GM12878 (cell line): ENCODE results near the gene MYADM. TPM values are rescaled to one million over a fixed set of nuclear protein-coding genes. Genes with fewer than 3 reads are reported as not detected.

ENCODE experiments used
- ATAC-seq: fragments of 200-7000 bp; cut with Tn5 transposase; 3 replicates; pipeline ENCODE4 v1.9.1; 2020; ENCODE audit warnings: mild to moderate bottlenecking, moderate library complexity
- BruUV-seq: library from RNA; stranded (reverse); fragments of 400-500 nt; replicated peaks from 2 replicates; lab custom pipeline; 2021; lab: Mats Ljungman, UMichigan
- CTCF ChIA-PET: fragments of 300-600 bp; sonication (Branson Sonifier 250); formaldehyde crosslinking; extraction: SDS; loops from one replicate; lab custom pipeline; 2021; ENCODE audit warnings: inconsistent platforms; lab: Yijun Ruan, JAX
- POLR2A ChIA-PET: fragments of 350-600 bp; formaldehyde crosslinking; extraction: SDS; loops from one replicate; lab custom pipeline; 2021; ENCODE audit warnings: inconsistent platforms; lab: Charles Lee
- RAD21 ChIA-PET: fragments of 300-600 bp; sonication (Branson Sonifier 250); formaldehyde crosslinking; loops from one replicate; lab custom pipeline; 2023; ENCODE audit warnings: antibody characterized with exemption; ENCODE audit not compliant: unreplicated experiment; lab: Charles Lee
- SMC1A ChIA-PET: fragments of 300-600 bp; sonication (Branson Sonifier 250); formaldehyde crosslinking; loops from one replicate; lab custom pipeline; 2023; ENCODE audit not compliant: unreplicated experiment, uncharacterized antibody; lab: Charles Lee
- DNase-seq: peaks from one replicate; pipeline ENCODE4 v3.0.0-alpha.2; 2011; ENCODE audit warnings: low read depth, low spot score
- FAIRE-seq: peaks from 3 replicates; lab custom pipeline; 2011; peaks lifted over from hg19 to GRCh38; lab: Jason Lieb, UNC
- H2AFZ ChIP-seq: 2 replicates; pipeline ENCODE4 v1.6.0; 2011; ENCODE audit warnings: low read depth, low read length, control low read depth; ENCODE audit not compliant: control insufficient read depth
- H3K27ac ChIP-seq: 2 replicates; pipeline ENCODE4 v1.5.1; 2011; ENCODE audit warnings: control low read depth; ENCODE audit not compliant: control insufficient read depth, insufficient read depth
- H3K27me3 ChIP-seq, 2 experiments: replicated peaks in 1 of 2; 2 replicates each; pipeline versions ENCODE4 v1.6.0 to v1.6.1; 2011; ENCODE audit warnings: low read length in 1 of 2; ENCODE audit not compliant: control insufficient read depth in 2 of 2, insufficient read depth in 2 of 2
- H3K36me3 ChIP-seq, 2 experiments: 2 replicates each; pipeline ENCODE4 v1.5.1; 2011; ENCODE audit warnings: low read length in 1 of 2; ENCODE audit not compliant: control insufficient read depth in 2 of 2, insufficient read depth in 2 of 2
- H3K4me1 ChIP-seq: 2 replicates; pipeline ENCODE4 v1.6.1; 2011; ENCODE audit warnings: mild to moderate bottlenecking, low read length, moderate library complexity, mixed read lengths; ENCODE audit not compliant: control insufficient read depth, insufficient read depth
- H3K4me2 ChIP-seq: 2 replicates; pipeline ENCODE4 v1.6.0; 2011; ENCODE audit warnings: control low read depth; ENCODE audit not compliant: control insufficient read depth, insufficient read depth
- H3K4me3 ChIP-seq: fragments of 200-600 bp; sonication (generic); 2 replicates; pipeline ENCODE4 v1.5.1; 2016
- H3K79me2 ChIP-seq: 2 replicates; pipeline ENCODE4 v1.6.0; 2011; ENCODE audit warnings: low read length; ENCODE audit not compliant: control insufficient read depth, insufficient read depth
- H3K9ac ChIP-seq: 2 replicates; pipeline ENCODE4 v1.8.0; 2011; ENCODE audit warnings: low read length, control low read depth, mixed read lengths; ENCODE audit not compliant: control insufficient read depth, insufficient read depth
- H3K9me3 ChIP-seq: replicated peaks from 3 replicates; pipeline ENCODE4 v1.5.1; 2011; ENCODE audit warnings: mild to moderate bottlenecking, low read length; ENCODE audit not compliant: control insufficient read depth, insufficient read depth
- H4K20me1 ChIP-seq: 2 replicates; pipeline ENCODE4 v1.6.0; 2011; ENCODE audit not compliant: control insufficient read depth, insufficient read depth
- ETV6 ChIP-seq, 2 experiments: fragments of 450-650 bp in 1 of 2; IDR thresholded peaks in 1 of 2; conservative IDR thresholded peaks in 1 of 2; 2 replicates each; pipeline ENCODE4 v1.6.1; 2014; ENCODE audit warnings: antibody characterized with exemption in 1 of 2, borderline replicate concordance in 1 of 2, low read depth in 1 of 2, mild to moderate bottlenecking in 1 of 2, moderate library complexity in 1 of 2
- HDGF ChIP-seq: fragments of 450-650 bp; IDR thresholded peaks from 2 replicates; pipeline ENCODE4 v1.6.1; 2016; ENCODE audit warnings: antibody characterized with exemption
- IRF5 ChIP-seq: fragments of 450-650 bp; IDR thresholded peaks from 2 replicates; pipeline ENCODE4 v1.6.1; 2017; ENCODE audit warnings: borderline replicate concordance
- MYB ChIP-seq: fragments of 150-350 bp; IDR thresholded peaks from 2 replicates; pipeline ENCODE4 v1.6.1; 2014; ENCODE audit warnings: mild to moderate bottlenecking, low read depth, low read length, borderline replicate concordance
- NFYB ChIP-seq: IDR thresholded peaks from 2 replicates; pipeline ENCODE4 v1.6.1; 2011; ENCODE audit warnings: low read depth, mild to moderate bottlenecking, low read length, improper control_type of control experiment, moderate library complexity; ENCODE audit not compliant: insufficient read depth
- SKIL ChIP-seq: fragments of 450-650 bp; IDR thresholded peaks from 2 replicates; pipeline ENCODE4 v1.6.1; 2017; ENCODE audit warnings: mild to moderate bottlenecking, low read depth, inconsistent platforms; ENCODE audit not compliant: poor library complexity, severe bottlenecking
- WGBS: methylation state at CpG from one replicate; pipeline ENCODE4 v1.1.6; 2016; ENCODE audit warnings: low lambda C conversion rate; ENCODE audit not compliant: insufficient replicate concordance, insufficient coverage; ENCODE audit errors: missing lambda C conversion rate; 5-methylcytosine and 5-hydroxymethylcytosine counted together
- in situ Hi-C: fragments of 300-500 bp; cut with MboI; formaldehyde crosslinking; loops from 9 replicates; pipeline ENCODE4 v1.14.3; 2018; ENCODE audit warnings: mixed read lengths
- intact Hi-C: fragments of 100-400 bp; cut with micrococcal nuclease; formaldehyde crosslinking; loops from one replicate; pipeline ENCODE4 v1.14.2; 2022; ENCODE audit not compliant: unreplicated experiment
- polyA plus RNA-seq, 11 experiments: library from polyadenylated mRNA; depleted of rRNA in 4 of 11; unstranded in 6 of 11; stranded (reverse) in 5 of 11; fragments of >200 nt; fragmentation: Nextera tagmentation in 4 of 11; fragmentation: Illumina TruSeq in 1 of 11; extraction: Ambion mirVana in 4 of 11; extraction: Trizol in 1 of 11; gene quantifications; 1 replicate in 1 of 11; 2 replicates in 10 of 11; pipeline versions ENCODE4 v1.2.1 to v1.2.3, GENCODE V29; 2011 to 2016; ENCODE audit warnings: inconsistent platforms in 2 of 11, missing spikeins in 2 of 11, low read depth in 1 of 11
- total RNA-seq, 4 experiments: library from RNA; depleted of rRNA in 3 of 4; stranded (reverse); fragments of >200 nt in 3 of 4; fragmentation: Illumina TruSeq in 1 of 4; extraction: Trizol in 1 of 4; gene quantifications; 2 replicates each; pipeline versions ENCODE4 v1.2.1 to v1.2.3, GENCODE V29; 2013 to 2021

MYADM gene
- total and polyA plus RNA-seq, 10 of the 15 experiments (the other 5 are each of a cell fraction or from before 2014, with no cell fraction given) = 0.04 to 0.46 (median 0.10) TPM

- ChIA-PET RAD21 (no interaction called here), SMC1A (no interaction called here), CTCF (no interaction called here), POLR2A (no interaction called here)
- ATAC-seq (no peak), DNase-seq (no peak), FAIRE-seq (no peak)
- in situ Hi-C loops = no loop called here
- no peaks in the 10 kb centered on the region; the same call in 2 of the 3 replicates for H3K9me3 ChIP-seq
- H2AFZ ChIP-seq = no peak overlapping the region
- no peak overlapping the region for H3K4me3 ChIP-seq
- no peak overlapping the region for H3K9ac ChIP-seq
- H4K20me1 ChIP-seq = no peaks in the 10 kb centered on the region
- no peak overlapping the region for H3K4me2 ChIP-seq
- TF ChIP-seq ETV6 (conservative IDR thresholded peaks at IDR 0.05 in 1 of 2, IDR thresholded peaks at IDR 0.05 in 1 of 2; ENCODE audit: borderline replicate concordance in 1 of 2, low read depth in 1 of 2) (no peak), SKIL (no peak), IRF5 (no peak), NFYB (no peak), MYB (no peak), HDGF (no peak)
- no peak overlapping the region for H3K27ac ChIP-seq
- BruUV-seq = no TSS peak
- no peaks in the 10 kb centered on the region for H3K4me1 ChIP-seq
- no peaks in the 10 kb centered on the region for H3K27me3 ChIP-seq
- intact Hi-C loops = no loop called here
- 72% methylated on average over 4 of the region's 6 CpGs for WGBS
- H3K36me3 ChIP-seq = no peaks in the 10 kb centered on the region
- no peaks in the 10 kb centered on the region for H3K79me2 ChIP-seq
These were observed 6.9 kb downstream of the MYADM start for GRCh38 chr19:53874606-53874990.
